ENCODE data around the gene GRAMD1B. TPM values are rescaled to one million over a fixed set of nuclear protein-coding genes. Genes with fewer than 3 reads are reported as not detected.

GRAMD1B gene
- total RNA-seq, 3 donors from 2014 or later = 2.0 to 10.2 (median 8.2) TPM

GRCh38 chr11:123585706-123586105 is 155.6 kb downstream of the GRAMD1B start:
- no peak for TF ChIP-seq POLR2AphosphoS5 (IDR thresholded peaks at IDR 0.05)
- TF ChIP-seq, protein P1, sequence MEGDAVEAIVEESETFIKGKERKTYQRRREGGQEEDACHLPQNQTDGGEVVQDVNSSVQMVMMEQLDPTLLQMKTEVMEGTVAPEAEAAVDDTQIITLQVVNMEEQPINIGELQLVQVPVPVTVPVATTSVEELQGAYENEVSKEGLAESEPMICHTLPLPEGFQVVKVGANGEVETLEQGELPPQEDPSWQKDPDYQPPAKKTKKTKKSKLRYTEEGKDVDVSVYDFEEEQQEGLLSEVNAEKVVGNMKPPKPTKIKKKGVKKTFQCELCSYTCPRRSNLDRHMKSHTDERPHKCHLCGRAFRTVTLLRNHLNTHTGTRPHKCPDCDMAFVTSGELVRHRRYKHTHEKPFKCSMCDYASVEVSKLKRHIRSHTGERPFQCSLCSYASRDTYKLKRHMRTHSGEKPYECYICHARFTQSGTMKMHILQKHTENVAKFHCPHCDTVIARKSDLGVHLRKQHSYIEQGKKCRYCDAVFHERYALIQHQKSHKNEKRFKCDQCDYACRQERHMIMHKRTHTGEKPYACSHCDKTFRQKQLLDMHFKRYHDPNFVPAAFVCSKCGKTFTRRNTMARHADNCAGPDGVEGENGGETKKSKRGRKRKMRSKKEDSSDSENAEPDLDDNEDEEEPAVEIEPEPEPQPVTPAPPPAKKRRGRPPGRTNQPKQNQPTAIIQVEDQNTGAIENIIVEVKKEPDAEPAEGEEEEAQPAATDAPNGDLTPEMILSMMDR (IDR thresholded peaks at IDR 0.05) = no peak
- no peak for TF ChIP-seq POLR2A (IDR thresholded peaks at IDR 0.05)
- no peak for DNase-seq (ENCODE audit: low spot score in 2 of 2)
- Histone ChIP-seq H3K9me3 (no peaks in the 10 kb centered on the region), H3K36me3 (no peaks in the 10 kb centered on the region), H3K27me3 (no peaks in the 10 kb centered on the region), H3K4me1 (peaks cover 0 to 3% of the 10 kb centered on the region in 2 donors), H3K27ac (no peak overlapping the region), H3K4me3 (no peak overlapping the region)
- intact Hi-C loops (cut with DNase I; ENCODE audit: low total_unique reads) = no loop called here

GRCh38 chr11:123586568-123586967 is 156.5 kb downstream of the GRAMD1B start:
- no peaks in the 10 kb centered on the region for H3K27me3 ChIP-seq
- no peak overlapping the region for H3K4me3 ChIP-seq
- no peak for DNase-seq (ENCODE audit: low spot score in 2 of 2)
- H3K36me3 ChIP-seq = no peaks in the 10 kb centered on the region
- no peaks in the 10 kb centered on the region for H3K9me3 ChIP-seq
- no peaks in the 10 kb centered on the region for H3K4me1 ChIP-seq
- TF ChIP-seq, protein P1 (IDR thresholded peaks at IDR 0.05) = no peak
- TF ChIP-seq POLR2A (IDR thresholded peaks at IDR 0.05) (no peak), POLR2AphosphoS5 (IDR thresholded peaks at IDR 0.05) (no peak)
- intact Hi-C loops (cut with DNase I; ENCODE audit: low total_unique reads) = no loop called here
- H3K27ac ChIP-seq = no peak overlapping the region

DNA sequence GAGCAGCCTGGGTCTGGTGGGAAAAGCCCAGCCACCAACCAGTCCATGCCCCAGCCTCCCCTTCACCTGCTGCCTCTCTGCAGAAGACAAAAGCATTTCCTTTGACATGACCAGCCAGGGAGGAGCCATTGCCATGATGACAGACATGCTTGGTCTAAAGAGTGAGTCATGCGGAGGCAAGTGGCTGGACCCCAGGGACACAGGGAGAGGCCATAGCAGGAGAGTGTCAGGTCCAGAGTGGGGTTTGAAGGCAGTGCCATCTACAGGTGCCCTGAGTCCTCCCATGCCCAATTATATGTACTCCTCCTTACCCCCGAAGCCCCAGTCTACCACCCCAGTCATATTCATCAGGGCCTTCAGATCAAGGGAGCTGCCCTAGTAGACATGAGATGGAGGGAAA is 157.0 kb downstream of the GRAMD1B start:
- DNase-seq (ENCODE audit: low spot score in 2 of 2) = no peak
- Histone ChIP-seq H3K36me3 (no peaks in the 10 kb centered on the region), H3K27ac (no peak overlapping the region), H3K4me1 (no peaks in the 10 kb centered on the region), H3K27me3 (no peaks in the 10 kb centered on the region), H3K9me3 (no peaks in the 10 kb centered on the region), H3K4me3 (no peak overlapping the region)
- TF ChIP-seq, protein P1 (IDR thresholded peaks at IDR 0.05) = no peak
- intact Hi-C loops (cut with DNase I; ENCODE audit: low total_unique reads) = no loop called here

DNA sequence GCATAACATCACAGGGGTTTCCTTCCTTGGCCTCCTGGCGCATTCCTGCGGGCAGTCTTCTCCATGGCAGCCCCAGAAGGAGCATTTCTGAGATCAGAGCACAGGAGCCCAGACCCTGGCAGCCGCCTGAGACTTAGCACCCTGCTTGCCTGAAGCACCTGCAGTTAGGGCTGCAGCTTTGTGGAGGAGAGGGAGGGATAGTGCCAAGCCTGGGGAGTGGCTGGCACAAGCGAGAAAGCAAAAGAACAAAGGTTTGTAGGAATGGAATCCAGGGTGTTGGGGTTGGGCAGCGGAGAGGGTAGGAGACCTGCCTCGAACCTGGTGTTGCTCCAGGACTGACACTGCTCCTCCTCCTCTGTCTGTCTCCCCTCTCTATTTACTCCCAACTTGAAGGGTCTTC is 157.5 kb downstream of the GRAMD1B start:
- H3K27me3 ChIP-seq = no peaks in the 10 kb centered on the region
- TF ChIP-seq, protein P1 (IDR thresholded peaks at IDR 0.05) = no peak
- TF ChIP-seq POLR2A (IDR thresholded peaks at IDR 0.05) (no peak), POLR2AphosphoS5 (IDR thresholded peaks at IDR 0.05) (no peak)
- H3K4me1 ChIP-seq = no peaks in the 10 kb centered on the region
- intact Hi-C loops (cut with DNase I; ENCODE audit: low total_unique reads) = no loop called here
- H3K36me3 ChIP-seq = no peaks in the 10 kb centered on the region
- H3K27ac ChIP-seq = no peak overlapping the region
- H3K9me3 ChIP-seq = no peaks in the 10 kb centered on the region
- no peak overlapping the region for H3K4me3 ChIP-seq
- no peak for DNase-seq (ENCODE audit: low spot score in 2 of 2)

- TF ChIP-seq POLR2AphosphoS5 (IDR thresholded peaks at IDR 0.05) = no peak
- TF ChIP-seq POLR2A (IDR thresholded peaks at IDR 0.05) = no peak
- TF ChIP-seq, protein P1 (IDR thresholded peaks at IDR 0.05) = no peak
- no peaks in the 10 kb centered on the region for H3K27me3 ChIP-seq
- H3K9me3 ChIP-seq = no peaks in the 10 kb centered on the region
- H3K27ac ChIP-seq = no peak overlapping the region
- no peaks in the 10 kb centered on the region for H3K36me3 ChIP-seq
- DNase-seq (ENCODE audit: low spot score in 2 of 2) = no peak
- H3K4me1 ChIP-seq = no peaks in the 10 kb centered on the region
- H3K4me3 ChIP-seq = no peak overlapping the region
- intact Hi-C loops (cut with DNase I; ENCODE audit: low total_unique reads) = no loop called here
These were observed 158.2 kb downstream of the GRAMD1B start for GRCh38 chr11:123588117-123588863.

All from breast epithelium (tissue), 4 donors.